Thyroid gland (tissue), 4 donors: Measurements from ENCODE around the gene KDM4E. TPM values are rescaled to one million over a fixed set of nuclear protein-coding genes. Genes with fewer than 3 reads are reported as not detected.

Experiments
- DNase-seq, 2 donors: peaks; one replicate each; pipeline ENCODE4 v3.0.0-alpha.2; 2019
- H3K27ac ChIP-seq, 3 donors: fragments of 200-600 bp; sonication (generic); 1 replicate in 2 of 3; 2 replicates in 1 of 3; pipeline ENCODE4 v1.5.1; 2016 to 2019; ENCODE audit warnings: mild to moderate bottlenecking in 1 of 3, moderate library complexity in 1 of 3
- H3K27me3 ChIP-seq: fragments of 200-600 bp; sonication (generic); one replicate; pipeline ENCODE4 v1.5.1; 2019
- H3K36me3 ChIP-seq, 2 donors: fragments of 200-600 bp; sonication (generic); one replicate each; pipeline ENCODE4 v1.5.1; 2016 to 2019
- H3K4me1 ChIP-seq, 2 donors: fragments of 200-600 bp; sonication (generic); one replicate each; pipeline ENCODE4 v1.5.1; 2017 to 2019
- H3K4me3 ChIP-seq, 3 donors: fragments of 200-600 bp; sonication (generic); replicated peaks in 1 of 3; 1 replicate in 2 of 3; 2 replicates in 1 of 3; pipeline ENCODE4 v1.5.1; 2016; ENCODE audit warnings: mild to moderate bottlenecking in 1 of 3
- H3K9me3 ChIP-seq: fragments of 200-600 bp; sonication (generic); one replicate; pipeline ENCODE4 v1.5.1; 2017
- CTCF ChIP-seq, 6 experiments: fragments of 200-600 bp in 3 of 6; fragments of 450-650 bp in 3 of 6; sonication (generic) in 3 of 6; IDR thresholded peaks; one replicate each; pipeline ENCODE4 v1.5.1; 2016 to 2019; ENCODE audit warnings: antibody characterized with exemption in 6 of 6, mild to moderate bottlenecking in 2 of 6, inconsistent platforms in 1 of 6, moderate library complexity in 1 of 6
- POLR2A ChIP-seq, 2 donors: fragments of 450-650 bp; IDR thresholded peaks; one replicate each; pipeline ENCODE4 v1.6.1; 2017; ENCODE audit warnings: antibody characterized with exemption in 2 of 2, mild to moderate bottlenecking in 2 of 2, moderate library complexity in 1 of 2
- WGBS, 2 donors: methylation state at CpG; one replicate each; pipeline ENCODE4 v1.1.5; 2017; 5-methylcytosine and 5-hydroxymethylcytosine counted together
- intact Hi-C: fragments of 100-400 bp; cut with DNase I; formaldehyde crosslinking; loops from one replicate; pipeline ENCODE4 v1.15.1; 2023
- total RNA-seq, 4 donors: library from RNA; depleted of rRNA; stranded (reverse); fragments of >200 nt; gene quantifications; one replicate each; pipeline ENCODE4 v1.2.3, GENCODE V29; 2016

The KDM4E gene
- total RNA-seq, 4 donors from 2014 or later = not detected

- H3K4me1 ChIP-seq = no peaks in the 10 kb centered on the region
- intact Hi-C loops = no loop called here
- no peak for TF ChIP-seq POLR2A (IDR thresholded peaks at IDR 0.05)
- no peak for TF ChIP-seq CTCF (IDR thresholded peaks at IDR 0.05)
- WGBS, 2 donors = 95 to 97% methylated on average over 8 of the region's 8 CpGs
- H3K27me3 ChIP-seq = peaks cover 3% of the 10 kb centered on the region
- H3K36me3 ChIP-seq = no peaks in the 10 kb centered on the region
- no peak overlapping the region for H3K4me3 ChIP-seq
- H3K27ac ChIP-seq = no peak overlapping the region
- no peaks in the 10 kb centered on the region for H3K9me3 ChIP-seq
- DNase-seq = no peak
Observed at GRCh38 chr11:95057959-95058358, 32.9 kb downstream of the KDM4E start.

- intact Hi-C loops = no loop called here
- no peak overlapping the region for H3K4me3 ChIP-seq
- WGBS, 2 donors = 76 to 91% methylated on average over 1 of the region's 1 CpG
Observed at GRCh38 chr11:95058621-95059020, 33.6 kb downstream of the KDM4E start.

GRCh38 chr11:95059046-95059445, 34.0 kb downstream of the KDM4E start:
- no peaks in the 10 kb centered on the region for H3K36me3 ChIP-seq
- intact Hi-C loops = no loop called here
- 86 to 88% methylated on average over 6 of the region's 6 CpGs for WGBS, 2 donors
- H3K9me3 ChIP-seq = no peaks in the 10 kb centered on the region
- H3K4me1 ChIP-seq = no peaks in the 10 kb centered on the region
- H3K27me3 ChIP-seq = peaks cover 3% of the 10 kb centered on the region
- H3K4me3 ChIP-seq = no peak overlapping the region
- DNase-seq = no peak
- no peak overlapping the region for H3K27ac ChIP-seq
- TF ChIP-seq CTCF (IDR thresholded peaks at IDR 0.05) = no peak
- TF ChIP-seq POLR2A (IDR thresholded peaks at IDR 0.05) = no peak

More at GRCh38 chr11:95058621-95059020, 33.6 kb downstream of the KDM4E start:
- no peak for TF ChIP-seq CTCF (IDR thresholded peaks at IDR 0.05)
- no peak for TF ChIP-seq POLR2A (IDR thresholded peaks at IDR 0.05)
- DNase-seq = no peak
- Histone ChIP-seq H3K4me1 (no peaks in the 10 kb centered on the region), H3K9me3 (no peaks in the 10 kb centered on the region), H3K27ac (no peak overlapping the region), H3K36me3 (no peaks in the 10 kb centered on the region), H3K27me3 (peaks cover 3% of the 10 kb centered on the region)

DNA sequence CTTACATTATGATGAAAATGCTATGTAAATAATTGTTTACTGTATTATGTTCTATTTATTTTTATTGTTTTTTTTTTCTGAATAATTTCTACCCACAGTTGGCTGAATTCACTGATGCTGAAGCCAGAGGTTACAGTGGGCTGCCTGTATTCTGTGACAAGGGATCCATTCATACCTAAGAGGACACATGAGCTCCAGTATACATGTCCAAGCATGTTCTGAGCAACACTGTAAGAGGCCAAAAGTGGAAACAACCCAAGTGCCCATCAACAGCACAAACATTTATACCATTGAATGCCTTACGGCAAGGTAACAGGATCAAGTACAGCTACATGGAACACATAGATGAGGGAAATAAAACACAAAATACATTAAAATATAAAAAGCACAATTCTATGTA, 40.3 kb downstream of the KDM4E start:
- H3K36me3 ChIP-seq = no peaks in the 10 kb centered on the region
- 96 to 98% methylated on average over 1 of the region's 1 CpG for whole genome bisulfite sequencing, 2 donors
- no peak for TF ChIP-seq CTCF (IDR thresholded peaks at IDR 0.05)
- TF ChIP-seq POLR2A (IDR thresholded peaks at IDR 0.05) = no peak
- no peak overlapping the region for H3K4me3 ChIP-seq
- intact Hi-C loops = no loop called here
- no peaks in the 10 kb centered on the region for H3K9me3 ChIP-seq
- no peaks in the 10 kb centered on the region for H3K27me3 ChIP-seq
- no peak for DNase-seq
- no peak overlapping the region for H3K27ac ChIP-seq
- peaks cover 9 to 13% of the 10 kb centered on the region in 2 donors for H3K4me1 ChIP-seq

- Histone ChIP-seq H3K27me3 (no peaks in the 10 kb centered on the region), H3K4me1 (peaks cover 9 to 13% of the 10 kb centered on the region in 2 donors), H3K27ac (peak within 1 kb of the TSS; percentile 98 to 99 (median 99)), H3K9me3 (no peaks in the 10 kb centered on the region), H3K36me3 (no peaks in the 10 kb centered on the region), H3K4me3 (peak within 1 kb of the TSS; percentile 80 to 90 (median 86))
- WGBS, 2 donors = 0 to 2% methylated on average over 4 of the region's 4 CpGs
- intact Hi-C loops = no loop called here
- DNase-seq = no peak
- TF ChIP-seq CTCF (IDR thresholded peaks at IDR 0.05) (no peak), POLR2A (IDR thresholded peaks at IDR 0.05) (no peak)
Observed at GRCh38 chr11:95066716-95067038, 41.6 kb downstream of the KDM4E start, which contains the start of gene SRSF8. Gene SRSF8 (plus strand): TSS chr11:95066919. CDS start chr11:95067227, 308 bp downstream.
